Endothelial cell of umbilical vein (primary cell): ENCODE measurements around the gene FHOD3. TPM values are rescaled to one million over a fixed set of nuclear protein-coding genes. Genes with fewer than 3 reads are reported as not detected.

Experiments used
- BruUV-seq: library from RNA; stranded (reverse); fragments of 400-500 nt; replicated peaks from 2 replicates; lab custom pipeline; 2021; lab: Mats Ljungman, UMichigan
- CTCF ChIA-PET: fragments of 300-600, 350-600 bp; sonication (Branson Sonifier 250); formaldehyde crosslinking; loops from one replicate; lab custom pipeline; 2021; ENCODE audit warnings: antibody characterized with exemption, inconsistent platforms; lab: Charles Lee
- POLR2A ChIA-PET: fragments of 300-600, 350-600 bp; sonication (Branson Sonifier 250); formaldehyde crosslinking; loops from one replicate; lab custom pipeline; 2021; ENCODE audit warnings: antibody characterized with exemption, inconsistent platforms; lab: Charles Lee
- DNase-seq: peaks from one replicate; pipeline ENCODE4 v3.0.0-alpha.2; 2011; ENCODE audit warnings: low read depth, low spot score
- FAIRE-seq: peaks from 2 replicates; lab custom pipeline; 2011; peaks lifted over from hg19 to GRCh38; lab: Jason Lieb, UNC
- H2AFZ ChIP-seq: 2 replicates; pipeline ENCODE4 v1.6.0; 2012; ENCODE audit warnings: low read depth, low read length, control low read depth, inconsistent platforms
- H3K27ac ChIP-seq: 2 replicates; pipeline ENCODE4 v1.5.1; 2011; ENCODE audit warnings: low read depth, mild to moderate bottlenecking, control low read depth, low read length, moderate library complexity; ENCODE audit not compliant: insufficient read depth
- H3K27me3 ChIP-seq, 2 experiments: 2 replicates each; pipeline versions ENCODE4 v1.6.0 to v1.6.1; 2011; ENCODE audit warnings: low read length in 2 of 2, mixed read lengths in 1 of 2; ENCODE audit not compliant: control insufficient read depth in 2 of 2, insufficient read depth in 2 of 2
- H3K36me3 ChIP-seq, 2 experiments: 2 replicates in 1 of 2; 3 replicates in 1 of 2; pipeline ENCODE4 v1.5.1; 2011; ENCODE audit warnings: low read length in 2 of 2, mild to moderate bottlenecking in 1 of 2, moderate library complexity in 1 of 2; ENCODE audit not compliant: control insufficient read depth in 2 of 2, insufficient read depth in 2 of 2; ENCODE audit errors: extremely low read depth in 1 of 2
- H3K4me1 ChIP-seq: 3 replicates; pipeline ENCODE4 v1.5.1; 2011; ENCODE audit warnings: mild to moderate bottlenecking, low read length; ENCODE audit not compliant: control insufficient read depth, insufficient read depth; ENCODE audit errors: extremely low read depth
- H3K4me2 ChIP-seq: 2 replicates; pipeline ENCODE4 v1.6.1; 2011; ENCODE audit warnings: low read length, control low read depth, mixed read lengths; ENCODE audit not compliant: insufficient read depth
- H3K4me3 ChIP-seq, 3 experiments: fragments of 200-600 bp in 1 of 3; sonication (generic), shearing (Covaris generic) in 1 of 3; replicated peaks in 1 of 3; 2 replicates each; pipeline ENCODE4 v1.5.1; 2011 to 2016; ENCODE audit warnings: control low read depth in 3 of 3, low read length in 3 of 3, mild to moderate bottlenecking in 2 of 3, inconsistent platforms in 1 of 3, low read depth in 1 of 3, moderate library complexity in 1 of 3; ENCODE audit not compliant: insufficient read depth in 1 of 3
- H3K79me2 ChIP-seq: 2 replicates; pipeline ENCODE4 v1.6.0; 2012; ENCODE audit warnings: low read length, inconsistent platforms; ENCODE audit not compliant: control insufficient read depth, insufficient read depth
- H3K9ac ChIP-seq: replicated peaks from 2 replicates; pipeline ENCODE3; 2011; ENCODE audit warnings: low read length, control low read depth; ENCODE audit not compliant: insufficient read depth; ENCODE audit errors: extremely low read depth
- H3K9me1 ChIP-seq: replicated peaks from 3 replicates; pipeline ENCODE4 v1.6.0; 2011; ENCODE audit warnings: mild to moderate bottlenecking, low read length; ENCODE audit not compliant: control insufficient read depth, insufficient read depth; ENCODE audit errors: extremely low read depth
- H3K9me3 ChIP-seq: replicated peaks from 2 replicates; pipeline ENCODE4 v1.5.1; 2012; ENCODE audit warnings: low read length, inconsistent platforms; ENCODE audit not compliant: control insufficient read depth, insufficient read depth
- H4K20me1 ChIP-seq: replicated peaks from 2 replicates; pipeline ENCODE3; 2011; ENCODE audit warnings: mild to moderate bottlenecking, low read length; ENCODE audit not compliant: control insufficient read depth, insufficient read depth; ENCODE audit errors: extremely low read depth
- EZH2 ChIP-seq: IDR thresholded peaks from 2 replicates; pipeline ENCODE4 v1.6.1; 2012; ENCODE audit warnings: borderline replicate concordance, low read depth, mild to moderate bottlenecking, moderate library complexity, low read length, inconsistent platforms; ENCODE audit not compliant: severe bottlenecking
- FOS ChIP-seq: IDR thresholded peaks from 2 replicates; pipeline ENCODE4 v1.6.1; 2011; ENCODE audit warnings: mild to moderate bottlenecking, low read length, moderate library complexity, borderline replicate concordance; ENCODE audit not compliant: insufficient read depth
- GATA2 ChIP-seq: IDR thresholded peaks from 2 replicates; pipeline ENCODE4 v1.7.0; 2011; ENCODE audit warnings: low read depth, mild to moderate bottlenecking, moderate library complexity, mixed read lengths, low read length; ENCODE audit not compliant: insufficient read length, insufficient read depth
- JUN ChIP-seq: IDR thresholded peaks from 2 replicates; pipeline ENCODE4 v1.6.1; 2011; ENCODE audit warnings: borderline replicate concordance, low read depth; ENCODE audit not compliant: insufficient read length, insufficient read depth
- MAX ChIP-seq: IDR thresholded peaks from 2 replicates; pipeline ENCODE4 v1.6.1; 2011; ENCODE audit not compliant: insufficient read depth, insufficient read length
- MYC ChIP-seq: IDR thresholded peaks from one replicate; pipeline ENCODE4 v1.6.1; 2011; ENCODE audit warnings: mild to moderate bottlenecking, low read depth, low read length
- dilution Hi-C: fragments of 300-500 bp; cut with MboI; formaldehyde crosslinking; loops from one replicate; pipeline ENCODE4 v1.15.0; 2019; ENCODE audit warnings: low sequenced_read_pairs; ENCODE audit not compliant: extremely low pct_ligation_motif_present
- intact Hi-C: fragments of 100-400 bp; cut with micrococcal nuclease; formaldehyde crosslinking; loops from one replicate; pipeline ENCODE4 v1.10.0; 2022
- polyA plus RNA-seq, 4 experiments: library from polyadenylated mRNA; depleted of rRNA in 3 of 4; stranded (reverse) in 3 of 4; unstranded in 1 of 4; fragments of >200 nt; gene quantifications; 2 replicates each; pipeline versions ENCODE4 v1.2.1 to v1.2.3, GENCODE V29; 2011 to 2012; ENCODE audit warnings: missing spikeins in 1 of 4
- total RNA-seq: library from RNA; stranded (reverse); gene quantifications from 2 replicates; pipeline ENCODE4 v1.2.3, GENCODE V29; 2021
- TF ChIP-seq, protein P1 (sequence below), 2 donors: IDR thresholded peaks; 1 replicate in 1 of 2; 2 replicates in 1 of 2; pipeline ENCODE4 v1.5.1; 2011; ENCODE audit warnings: low read length in 2 of 2, mild to moderate bottlenecking in 2 of 2, moderate library complexity in 2 of 2, control low read depth in 1 of 2, inconsistent platforms in 1 of 2, low read depth in 1 of 2; ENCODE audit not compliant: insufficient read depth in 1 of 2; ENCODE audit errors: extremely low read depth in 1 of 2

The FHOD3 gene
- total and polyA plus RNA-seq, 2 donors (not counting 3 experiments of a cell fraction or from before 2014, with no cell fraction given), result 0.06 to 1.5 TPM

DNA sequence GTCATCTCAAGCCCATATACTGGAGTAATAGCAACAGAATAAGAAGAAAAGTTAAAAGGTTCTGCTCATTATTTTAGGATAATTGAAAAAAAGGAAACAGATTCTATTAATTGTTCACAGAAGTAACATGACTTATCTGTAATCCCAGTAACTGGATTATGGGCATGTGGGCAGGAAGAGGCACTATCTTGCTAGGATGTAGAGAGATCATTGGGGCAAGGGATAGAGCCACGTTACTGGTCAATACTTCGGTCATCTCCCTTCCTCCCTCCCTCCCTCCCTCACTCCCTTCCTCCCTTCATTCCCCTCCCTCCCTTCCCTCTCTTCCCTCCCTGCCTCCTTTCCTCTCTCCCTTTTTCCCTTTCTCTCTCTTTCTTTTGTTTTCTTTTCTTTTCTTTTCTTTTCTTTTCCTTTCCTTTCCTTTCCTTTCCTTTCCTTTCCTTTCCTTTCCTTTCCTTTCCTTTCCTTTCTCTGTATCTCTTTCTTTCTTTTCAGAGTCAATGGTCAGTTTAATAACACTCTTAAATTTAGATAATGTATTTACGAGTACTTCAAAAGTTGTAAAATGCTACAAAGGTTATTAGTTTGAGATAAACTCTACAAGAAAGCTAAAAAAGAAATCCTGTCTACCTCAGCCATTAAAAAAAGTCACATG is 82.8 kb downstream of the FHOD3 start:
- no peak overlapping the region for H3K27ac ChIP-seq
- H3K9me3 ChIP-seq, result no peaks in the 10 kb centered on the region
- H2AFZ ChIP-seq, result no peak overlapping the region
- H3K9me1 ChIP-seq, result no peaks in the 10 kb centered on the region
- no peak for TF ChIP-seq JUN
- TF ChIP-seq MAX, result no peak
- no peaks in the 10 kb centered on the region for H3K79me2 ChIP-seq
- no peaks in the 10 kb centered on the region for H3K4me1 ChIP-seq
- H3K4me2 ChIP-seq, result no peak overlapping the region
- no peak for FAIRE-seq
- POLR2A ChIA-PET, result no interaction called here
- no TSS peak for BruUV-seq
- no peaks in the 10 kb centered on the region for H3K27me3 ChIP-seq
- dilution Hi-C loops, result no loop called here
- H3K36me3 ChIP-seq, result no peaks in the 10 kb centered on the region
- no peaks in the 10 kb centered on the region for H4K20me1 ChIP-seq
- no peak for DNase-seq
- CTCF ChIA-PET, result no interaction called here
- H3K4me3 ChIP-seq, result no peak overlapping the region
- intact Hi-C loops, result no loop called here
- H3K9ac ChIP-seq, result no peak overlapping the region

- Histone ChIP-seq H3K27me3 (no peaks in the 10 kb centered on the region), H3K36me3 (no peaks in the 10 kb centered on the region), H3K4me2 (no peak overlapping the region), H3K79me2 (no peaks in the 10 kb centered on the region), H3K9me3 (no peaks in the 10 kb centered on the region), H3K4me1 (no peaks in the 10 kb centered on the region), H3K9ac (no peak overlapping the region), H4K20me1 (no peaks in the 10 kb centered on the region), H3K4me3 (no peak overlapping the region), H2AFZ (no peak overlapping the region), H3K27ac (no peak overlapping the region), H3K9me1 (no peaks in the 10 kb centered on the region)
- intact Hi-C loops, result no loop called here
- dilution Hi-C loops, result no loop called here
- DNase-seq, result no peak
- ChIA-PET POLR2A (no interaction called here), CTCF (no interaction called here)
- no TSS peak for BruUV-seq
- no peak for FAIRE-seq
- TF ChIP-seq JUN (no peak), MYC (no peak), GATA2 (no peak), MAX (no peak), FOS (no peak), EZH2 (no peak)
- TF ChIP-seq, protein P1, sequence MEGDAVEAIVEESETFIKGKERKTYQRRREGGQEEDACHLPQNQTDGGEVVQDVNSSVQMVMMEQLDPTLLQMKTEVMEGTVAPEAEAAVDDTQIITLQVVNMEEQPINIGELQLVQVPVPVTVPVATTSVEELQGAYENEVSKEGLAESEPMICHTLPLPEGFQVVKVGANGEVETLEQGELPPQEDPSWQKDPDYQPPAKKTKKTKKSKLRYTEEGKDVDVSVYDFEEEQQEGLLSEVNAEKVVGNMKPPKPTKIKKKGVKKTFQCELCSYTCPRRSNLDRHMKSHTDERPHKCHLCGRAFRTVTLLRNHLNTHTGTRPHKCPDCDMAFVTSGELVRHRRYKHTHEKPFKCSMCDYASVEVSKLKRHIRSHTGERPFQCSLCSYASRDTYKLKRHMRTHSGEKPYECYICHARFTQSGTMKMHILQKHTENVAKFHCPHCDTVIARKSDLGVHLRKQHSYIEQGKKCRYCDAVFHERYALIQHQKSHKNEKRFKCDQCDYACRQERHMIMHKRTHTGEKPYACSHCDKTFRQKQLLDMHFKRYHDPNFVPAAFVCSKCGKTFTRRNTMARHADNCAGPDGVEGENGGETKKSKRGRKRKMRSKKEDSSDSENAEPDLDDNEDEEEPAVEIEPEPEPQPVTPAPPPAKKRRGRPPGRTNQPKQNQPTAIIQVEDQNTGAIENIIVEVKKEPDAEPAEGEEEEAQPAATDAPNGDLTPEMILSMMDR (IDR thresholded peaks at IDR 0.05; ENCODE audit: extremely low read depth in 1 of 2, insufficient read depth in 1 of 2, low read depth in 1 of 2, low read length in 2 of 2), result no peak
These were observed 83.6 kb downstream of the FHOD3 start for GRCh38 chr18:36381075-36381474.
